Natural killer cell treated with Interleukin-12 subunit alpha and Interleukin-12 subunit beta and Interleukin-15 and Interleukin-18, amount 100 ng/mL, for 72 hours (primary cell): ENCODE results near the gene TRIM49D2. TPM values are rescaled to one million over a fixed set of nuclear protein-coding genes. Genes with fewer than 3 reads are reported as not detected.
"Not testable (repeated sequence)": the region's sequence is repeated elsewhere in the genome, so short reads cannot be mapped to it uniquely, and the experiment has no call there.

Experiments used
- ATAC-seq, 2 donors: fragments of 150-1000 bp; cut with Tn5 transposase in 1 of 2; sonication (Bioruptor Pico), chemical (Tn5 transposase) in 1 of 2; 2 replicates each; pipeline ENCODE4 v1.10.0; 2021
- DNase-seq: peaks from one replicate; pipeline ENCODE4 v3.0.0; 2022; ENCODE audit warnings: low spot score
- H3K27ac Mint-ChIP-seq, 2 donors: 1 replicate in 1 of 2; 2 replicates in 1 of 2; pipeline ENCODE4 v1.8.0; 2022; ENCODE audit warnings: mixed read lengths in 2 of 2, mild to moderate bottlenecking in 1 of 2, moderate library complexity in 1 of 2
- H3K27me3 Mint-ChIP-seq, 2 donors: 1 replicate in 1 of 2; 2 replicates in 1 of 2; pipeline ENCODE4 v1.8.0; 2022; ENCODE audit warnings: mixed read lengths in 2 of 2
- H3K36me3 Mint-ChIP-seq: one replicate; pipeline ENCODE4 v1.8.0; 2022; ENCODE audit warnings: mixed read lengths
- H3K4me1 Mint-ChIP-seq, 2 donors: 1 replicate in 1 of 2; 2 replicates in 1 of 2; pipeline ENCODE4 v1.8.0; 2022; ENCODE audit warnings: low read depth in 2 of 2, mixed read lengths in 2 of 2, mild to moderate bottlenecking in 1 of 2
- H3K4me3 Mint-ChIP-seq: one replicate; pipeline ENCODE4 v1.8.0; 2022; ENCODE audit warnings: mixed read lengths
- H3K9me3 Mint-ChIP-seq: 2 replicates; pipeline ENCODE4 v1.8.0; 2022; ENCODE audit warnings: mixed read lengths
- total RNA-seq, 2 donors: library from RNA; stranded (reverse); gene quantifications; one replicate each; pipeline ENCODE4 v1.2.3, GENCODE V29; 2022

Gene TRIM49D2, protein sequence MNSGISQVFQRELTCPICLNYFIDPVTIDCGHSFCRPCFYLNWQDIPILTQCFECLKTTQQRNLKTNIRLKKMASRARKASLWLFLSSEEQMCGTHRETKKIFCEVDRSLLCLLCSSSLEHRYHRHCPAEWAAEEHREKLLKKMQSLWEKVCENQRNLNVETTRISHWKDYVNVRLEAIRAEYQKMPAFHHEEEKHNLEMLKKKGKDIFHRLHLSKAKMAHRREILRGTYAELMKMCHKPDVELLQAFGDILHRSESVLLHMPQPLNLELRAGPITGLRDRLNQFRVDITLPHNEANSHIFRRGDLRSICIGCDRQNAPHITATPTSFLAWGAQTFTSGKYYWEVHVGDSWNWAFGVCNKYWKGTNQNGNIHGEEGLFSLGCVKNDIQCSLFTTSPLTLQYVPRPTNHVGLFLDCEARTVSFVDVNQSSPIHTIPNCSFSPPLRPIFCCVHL
- not detected for total RNA-seq

GRCh38 chr11:89923764-89924163, at the start of gene TRIM49D2:
Gene TRIM49D2 (plus strand): TSS chr11:89924064. CDS start chr11:89926762, 2,698 bp downstream.
- not testable (repeated sequence) for DNase-seq, H3K9me3 Mint-ChIP-seq, H3K27ac Mint-ChIP-seq, H3K36me3 Mint-ChIP-seq, H3K27me3 Mint-ChIP-seq, ATAC-seq, H3K4me3 Mint-ChIP-seq, H3K4me1 Mint-ChIP-seq

GRCh38 chr11:89877511-89877910, 46.4 kb upstream of the TRIM49D2 start:
- not testable (repeated sequence) for H3K4me1 Mint-ChIP-seq, H3K27me3 Mint-ChIP-seq, H3K27ac Mint-ChIP-seq, H3K9me3 Mint-ChIP-seq, DNase-seq, ATAC-seq, H3K4me3 Mint-ChIP-seq, H3K36me3 Mint-ChIP-seq

DNA sequence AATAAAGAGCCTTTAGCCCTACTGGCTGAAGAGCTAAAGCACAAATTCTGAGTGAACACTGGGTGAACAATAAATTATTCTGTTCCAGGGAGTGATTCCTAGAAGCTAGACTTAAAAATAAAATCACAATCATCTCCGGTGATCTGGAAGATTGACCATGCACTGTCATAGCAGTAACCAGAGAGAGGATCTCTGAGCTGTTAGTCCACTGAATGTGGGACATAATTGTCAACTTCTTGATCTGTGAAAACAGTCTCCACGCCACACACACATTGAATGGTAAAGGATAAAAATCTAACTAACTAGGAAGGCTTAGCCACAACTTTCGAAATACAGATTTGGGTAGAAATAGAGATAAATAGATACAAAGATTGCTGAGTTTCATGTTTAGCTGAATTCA, 30.6 kb upstream of the TRIM49D2 start:
- not testable (repeated sequence) for H3K9me3 Mint-ChIP-seq, H3K27me3 Mint-ChIP-seq, H3K27ac Mint-ChIP-seq, DNase-seq, H3K4me1 Mint-ChIP-seq, H3K36me3 Mint-ChIP-seq, H3K4me3 Mint-ChIP-seq
- ATAC-seq = peak in 1 of 2 donors; percentile 71

DNA sequence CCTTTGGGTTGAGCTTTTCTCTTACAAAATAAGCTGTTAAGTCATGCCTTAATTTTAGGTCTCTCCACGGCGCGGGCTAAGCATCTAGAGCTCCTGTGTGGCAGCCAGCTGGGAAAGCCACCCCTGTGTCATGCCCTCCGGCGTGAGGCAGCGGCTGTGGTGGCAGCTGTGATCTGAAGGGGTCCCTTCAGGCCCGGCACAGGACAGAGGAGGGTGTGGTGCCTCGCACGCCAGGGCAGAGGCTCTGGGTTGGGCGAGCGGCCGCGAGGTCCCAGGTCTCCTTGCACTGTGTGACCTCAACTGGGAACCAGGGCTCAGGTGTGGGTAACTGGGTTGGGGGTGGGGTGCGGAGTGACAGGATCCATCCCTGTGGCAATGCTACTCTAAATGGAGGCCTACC, 23.1 kb upstream of the TRIM49D2 start:
- H3K4me1 Mint-ChIP-seq, H3K36me3 Mint-ChIP-seq, H3K27ac Mint-ChIP-seq, H3K27me3 Mint-ChIP-seq, H3K9me3 Mint-ChIP-seq, DNase-seq, H3K4me3 Mint-ChIP-seq: not testable (repeated sequence)
- ATAC-seq = peak; percentile 45

GRCh38 chr11:89922195-89922660, 1.6 kb upstream of the TRIM49D2 start, which contains the start of gene TRIM49D1:
Gene TRIM49D1 (minus strand): TSS chr11:89922245. CDS start chr11:89917710, 4,535 bp downstream.
- H3K36me3 Mint-ChIP-seq = no peaks in the 10 kb centered on the region
- H3K27ac Mint-ChIP-seq = no peak within 1 kb of the TSS
- no peaks in the 10 kb centered on the region for H3K9me3 Mint-ChIP-seq
- ATAC-seq = no peak
- DNase-seq = peak; percentile 20
- no peak within 1 kb of the TSS for H3K4me3 Mint-ChIP-seq
- no peaks in the 10 kb centered on the region for H3K27me3 Mint-ChIP-seq
- H3K4me1 Mint-ChIP-seq = no peaks in the 10 kb centered on the region

DNA sequence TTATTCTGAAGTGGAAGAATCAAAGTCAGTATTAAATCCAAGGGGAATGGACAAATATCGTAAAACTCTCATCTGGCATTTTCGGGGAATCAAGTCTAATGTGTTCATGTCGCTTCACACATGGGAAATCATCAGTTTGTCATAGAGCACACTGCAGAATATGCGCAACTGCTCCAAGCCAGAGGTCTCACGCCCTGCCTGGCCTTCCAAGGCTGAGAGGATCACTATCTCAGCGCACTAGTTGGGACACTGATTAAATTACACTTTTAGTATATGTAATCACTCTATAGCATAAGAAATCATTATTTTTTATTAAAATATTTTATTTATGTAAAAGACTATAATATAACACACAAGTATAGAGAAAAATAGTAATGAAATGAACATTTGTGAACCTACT, 37.0 kb downstream of the TRIM49D2 start:
- not testable (repeated sequence) for H3K36me3 Mint-ChIP-seq, H3K9me3 Mint-ChIP-seq, ATAC-seq, H3K4me1 Mint-ChIP-seq, H3K27ac Mint-ChIP-seq, H3K4me3 Mint-ChIP-seq, H3K27me3 Mint-ChIP-seq
- peak; percentile 56 for DNase-seq

GRCh38 chr11:89965737-89966136, 41.9 kb downstream of the TRIM49D2 start, which contains the start of gene TRIM64:
Gene TRIM64 (plus strand): TSS chr11:89966037. CDS start chr11:89968504, 2,467 bp downstream.
- not testable (repeated sequence) for ATAC-seq, H3K36me3 Mint-ChIP-seq, H3K9me3 Mint-ChIP-seq, H3K27ac Mint-ChIP-seq, H3K27me3 Mint-ChIP-seq, H3K4me1 Mint-ChIP-seq, DNase-seq, H3K4me3 Mint-ChIP-seq

Other genes starting within 250 kb of the TRIM49D2 start
- not detected for gene TRIM77, start 213.8 kb upstream of the TRIM49D2 start, total RNA-seq
- gene TRIM49, start 115.5 kb upstream of the TRIM49D2 start, total RNA-seq = not detected
- not detected for gene TRIM64B, start 45.6 kb upstream of the TRIM49D2 start, total RNA-seq
- gene TRIM49D1, start 1.8 kb upstream of the TRIM49D2 start, total RNA-seq = not detected
- not detected for gene TRIM64, start 42.0 kb downstream of the TRIM49D2 start, total RNA-seq
- gene TRIM49C, start 107.0 kb downstream of the TRIM49D2 start, total RNA-seq = not detected
- gene UBTFL1, start 161.9 kb downstream of the TRIM49D2 start, total RNA-seq = not detected
- gene NAALAD2, start 210.6 kb downstream of the TRIM49D2 start, total RNA-seq = not detected